ENCODE data around the gene CCNQ.

CCNQ gene

DNA sequence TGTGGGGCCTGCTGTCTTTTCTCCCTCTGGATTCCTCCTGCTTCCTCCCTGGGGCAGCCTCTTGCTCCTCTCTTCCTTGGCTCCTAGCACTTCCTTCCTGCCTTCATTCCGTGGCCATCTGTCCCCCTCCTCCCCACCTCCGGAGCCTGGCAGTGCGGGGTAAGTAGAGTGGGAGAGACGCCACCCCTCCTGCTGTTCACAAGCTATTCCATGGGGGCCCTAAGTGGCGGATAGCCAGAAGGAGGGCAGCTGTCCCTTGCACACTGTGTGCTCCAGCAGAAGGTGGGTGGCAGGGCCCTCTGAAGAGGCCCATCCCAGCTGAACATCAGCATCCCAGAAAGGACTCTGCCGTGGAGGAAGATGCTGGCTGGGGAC, 27.4 kb downstream of the CCNQ start:
- no peak for DNase-seq

DNA sequence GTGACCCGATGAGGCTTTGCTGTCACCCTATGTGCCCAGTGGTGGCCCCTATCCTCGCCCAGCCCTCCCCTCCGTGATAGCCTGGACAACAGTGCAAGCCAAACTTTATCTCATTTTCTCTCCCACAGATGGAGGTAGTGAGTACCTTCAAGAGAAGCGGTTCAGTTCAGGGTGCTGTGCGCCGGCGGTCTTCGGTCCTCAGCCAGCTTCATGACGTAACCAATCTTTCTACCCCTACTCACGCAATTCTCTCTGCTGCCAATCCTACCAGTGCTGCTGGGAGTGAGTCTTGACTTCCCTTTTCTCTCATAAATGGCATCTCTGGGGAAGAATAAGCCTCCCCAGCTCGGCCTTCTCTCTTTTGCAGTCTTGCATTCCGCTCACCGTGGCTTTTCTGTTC, 29.5 kb downstream of the CCNQ start:
- DNase-seq: no peak

DNA sequence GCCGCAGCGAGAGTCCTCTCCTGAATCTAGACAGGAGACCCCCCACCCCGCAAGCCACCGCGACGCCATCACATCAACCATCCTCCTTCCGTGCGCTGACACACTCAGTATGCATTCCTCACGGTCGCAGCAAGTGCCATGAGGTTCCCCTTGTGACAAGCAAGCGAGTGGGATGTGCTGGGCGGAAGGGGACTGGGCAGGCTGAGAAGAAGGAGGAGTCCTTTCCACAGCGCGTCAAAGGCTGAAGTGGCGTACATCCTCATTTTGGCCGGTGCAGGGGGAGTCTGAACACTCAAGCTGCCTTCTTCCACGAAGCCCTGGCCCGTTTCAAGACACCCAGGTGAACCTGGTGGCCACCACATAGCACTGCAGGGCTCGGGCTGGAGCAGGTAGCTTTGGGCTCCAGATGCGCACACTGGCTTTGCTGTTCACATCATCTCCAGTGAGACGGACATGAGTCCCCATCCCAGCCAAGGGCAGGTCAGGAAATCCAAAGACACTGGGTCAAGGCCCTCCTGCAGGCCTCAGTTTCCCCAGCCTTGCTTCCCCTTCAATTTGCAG, 30.4 kb downstream of the CCNQ start:
- no peak for DNase-seq

DNA sequence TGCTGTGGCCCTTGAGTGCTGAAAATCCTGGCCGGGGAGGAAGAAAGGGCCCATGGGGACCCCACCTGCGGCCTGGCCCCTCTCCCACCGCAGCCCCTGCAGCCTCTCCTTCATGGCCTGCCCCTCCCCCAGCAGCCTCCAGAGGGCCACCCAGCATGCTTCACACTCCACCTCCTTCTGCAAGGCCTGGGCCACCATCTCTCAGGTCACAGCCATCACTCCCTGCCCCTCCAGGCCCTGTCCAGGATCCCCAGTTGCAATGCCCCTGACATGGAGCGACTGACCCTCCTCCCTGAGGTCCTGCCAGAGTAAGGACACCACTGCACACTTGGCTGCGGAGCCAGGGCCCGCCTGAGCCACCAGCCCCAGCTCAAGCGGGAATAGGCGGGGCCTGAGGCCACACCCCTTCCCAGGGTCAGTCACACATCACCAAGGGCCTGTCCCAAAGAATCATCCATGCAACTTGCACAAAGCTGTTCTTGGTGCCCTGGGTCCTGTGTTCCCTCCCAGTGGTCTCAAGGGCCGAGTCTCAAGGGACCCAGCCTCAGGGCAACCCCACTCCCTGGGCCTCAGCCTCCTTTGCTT, 32.9 kb downstream of the CCNQ start:
- DNase-seq: no peak

DNA sequence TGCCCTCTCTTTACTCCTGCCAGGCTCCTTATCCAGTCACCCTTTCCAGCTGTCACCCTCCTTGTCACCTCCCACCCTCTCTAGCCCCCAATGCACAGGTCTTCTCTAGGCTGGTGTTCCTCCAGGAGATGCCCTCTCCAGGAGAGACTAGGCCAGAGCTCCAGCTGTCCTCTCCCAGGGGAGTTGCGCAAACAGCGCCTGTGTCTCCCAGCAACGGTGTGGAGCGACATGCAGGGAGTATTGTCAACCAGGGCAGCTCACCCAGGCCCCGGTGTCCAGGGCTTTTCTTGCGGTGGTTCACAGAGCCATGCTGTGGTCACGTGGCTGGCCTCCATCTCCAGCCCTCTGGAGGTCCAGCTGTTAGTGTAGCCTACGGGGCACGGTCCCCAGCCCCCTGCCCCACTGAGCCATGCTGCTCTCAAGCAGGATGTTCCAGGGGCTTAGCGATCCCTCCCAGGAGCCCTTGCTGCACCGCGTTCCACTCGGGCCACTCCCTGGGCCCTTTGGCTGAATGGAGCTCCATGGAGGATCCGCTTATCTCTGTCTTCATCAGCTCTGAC, 34.8 kb downstream of the CCNQ start:
- no peak for DNase-seq

DNA sequence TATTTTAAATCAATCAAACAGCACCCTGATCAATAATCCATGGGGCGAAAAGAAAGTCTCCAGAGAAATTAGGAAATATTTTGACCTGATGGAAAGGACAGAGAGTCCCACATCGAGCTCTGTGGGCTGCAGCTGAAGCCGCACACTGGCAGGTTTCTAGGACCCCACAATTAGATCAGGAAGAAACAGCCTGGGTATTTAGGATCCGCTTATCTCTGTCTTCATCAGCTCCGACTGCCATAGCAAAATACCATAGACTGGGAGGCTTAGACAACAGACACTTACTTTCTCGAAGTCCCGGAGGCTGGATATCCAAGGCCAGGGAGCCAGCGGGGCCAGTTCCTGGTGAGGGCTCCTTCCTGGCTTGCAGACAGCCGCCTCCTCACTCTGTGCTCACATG, 36.4 kb downstream of the CCNQ start:
- no peak for DNase-seq

DNA sequence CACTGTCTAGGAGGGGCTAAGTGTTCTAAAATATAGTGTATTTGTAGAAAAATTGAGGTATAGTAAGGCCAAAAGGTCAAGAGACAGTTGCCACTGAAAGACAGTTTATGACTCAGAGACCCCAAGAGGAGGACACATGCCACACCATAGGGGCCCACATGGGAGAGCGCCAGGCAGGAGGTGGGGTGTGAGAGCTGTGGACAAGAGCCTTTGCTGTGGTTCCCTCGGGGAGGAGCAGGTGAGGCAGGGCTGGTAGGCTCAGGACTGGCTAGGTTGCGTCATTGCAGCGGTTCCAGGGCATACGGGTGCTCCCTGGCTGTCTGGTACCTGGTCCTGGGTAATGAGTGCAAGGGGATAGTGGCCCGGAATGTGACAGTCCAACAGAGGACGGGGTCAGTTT, 37.6 kb downstream of the CCNQ start:
- DNase-seq: no peak

DNA sequence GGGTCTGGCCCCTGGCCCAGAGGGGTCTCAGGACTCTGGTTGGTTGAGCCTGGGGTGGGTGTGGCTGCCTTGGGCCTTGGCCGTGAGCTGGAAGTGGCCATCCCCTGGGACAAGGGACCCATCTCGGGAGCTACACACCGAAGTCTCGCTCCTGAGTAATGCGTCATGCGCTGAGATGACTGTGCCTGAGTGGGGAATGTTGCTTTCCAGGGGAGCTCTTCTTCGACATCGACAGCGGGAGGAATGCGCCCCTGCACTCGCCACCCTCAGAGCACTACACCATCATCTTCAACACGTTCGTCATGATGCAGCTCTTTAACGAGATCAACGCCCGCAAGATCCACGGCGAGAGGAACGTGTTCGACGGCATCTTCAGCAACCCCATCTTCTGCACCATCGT, 38.5 kb downstream of the CCNQ start:
- DNase-seq: no peak

DNA sequence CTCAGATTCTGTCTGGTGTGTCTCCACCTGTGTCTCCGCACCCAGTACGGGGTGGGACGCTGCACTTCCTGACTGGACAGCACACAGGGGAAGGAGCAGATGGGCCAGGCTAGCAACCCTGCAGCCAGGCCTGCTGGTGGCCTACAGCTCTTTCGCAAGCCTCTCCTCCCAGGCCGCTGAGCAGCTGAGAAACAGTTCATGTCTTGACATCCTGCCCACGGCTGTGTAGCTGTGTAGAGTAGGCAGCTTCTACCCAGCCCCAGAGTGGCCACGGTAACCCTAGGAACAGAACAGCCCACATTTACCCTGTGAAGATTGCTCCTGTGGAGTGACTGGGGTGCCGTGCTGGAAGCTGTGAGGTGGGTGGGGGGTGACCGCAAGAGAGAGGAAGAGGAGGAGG, 38.9 kb downstream of the CCNQ start:
- DNase-seq: no peak

DNA sequence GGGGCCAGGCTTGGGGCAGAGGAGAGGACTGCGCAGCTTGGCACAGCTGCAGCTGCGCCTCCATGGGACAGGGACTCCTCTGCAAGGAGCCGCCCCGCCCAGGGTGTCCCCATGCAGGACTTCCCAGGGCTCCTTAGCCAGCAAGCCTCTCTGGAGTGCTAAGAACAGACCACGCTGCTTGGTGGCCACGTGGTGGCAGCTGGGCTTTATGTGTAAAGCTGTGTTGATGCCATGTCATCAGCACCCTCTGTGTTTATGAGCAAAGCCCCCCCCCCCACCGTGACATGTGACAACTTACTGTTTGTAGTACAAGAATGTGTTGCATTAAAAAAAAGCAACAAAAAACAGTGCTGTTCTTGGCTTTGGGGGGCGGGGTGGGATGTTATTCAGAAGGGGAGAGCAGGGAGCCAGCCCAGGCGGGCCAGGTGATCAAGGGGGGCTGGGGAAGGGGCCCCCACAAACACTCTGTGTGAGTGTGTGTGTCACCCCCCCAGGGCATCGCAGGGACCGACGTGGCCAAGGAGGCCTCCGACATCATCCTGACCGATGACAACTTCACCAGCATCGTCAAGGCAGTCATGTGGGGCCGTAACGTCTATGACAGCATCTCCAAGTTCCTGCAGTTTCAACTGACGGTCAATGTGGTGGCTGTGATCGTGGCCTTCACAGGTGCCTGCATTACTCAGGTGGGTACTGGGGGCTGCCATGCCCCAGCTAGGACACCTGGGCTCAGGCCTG, 41.2 kb downstream of the CCNQ start:
- DNase-seq: no peak

DNA sequence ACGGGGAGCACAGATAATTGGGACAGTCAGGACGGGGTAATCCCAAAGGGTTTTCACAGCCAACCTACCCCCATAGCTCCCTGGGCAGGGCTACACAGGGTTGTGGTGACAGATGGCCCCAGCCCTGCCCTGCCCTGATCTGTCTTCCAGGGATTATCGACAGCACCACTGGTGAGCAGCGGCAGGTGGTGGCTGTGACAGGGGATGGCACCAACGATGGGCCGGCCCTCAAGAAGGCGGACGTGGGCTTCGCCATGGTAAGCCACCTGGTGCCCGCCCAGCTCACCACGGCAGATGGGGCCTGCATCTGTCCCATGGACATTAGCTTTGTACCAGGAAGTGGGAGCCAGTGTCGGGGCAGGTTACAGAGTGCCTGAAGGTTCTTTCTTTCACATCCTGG, 42.2 kb downstream of the CCNQ start:
- DNase-seq: no peak

DNA sequence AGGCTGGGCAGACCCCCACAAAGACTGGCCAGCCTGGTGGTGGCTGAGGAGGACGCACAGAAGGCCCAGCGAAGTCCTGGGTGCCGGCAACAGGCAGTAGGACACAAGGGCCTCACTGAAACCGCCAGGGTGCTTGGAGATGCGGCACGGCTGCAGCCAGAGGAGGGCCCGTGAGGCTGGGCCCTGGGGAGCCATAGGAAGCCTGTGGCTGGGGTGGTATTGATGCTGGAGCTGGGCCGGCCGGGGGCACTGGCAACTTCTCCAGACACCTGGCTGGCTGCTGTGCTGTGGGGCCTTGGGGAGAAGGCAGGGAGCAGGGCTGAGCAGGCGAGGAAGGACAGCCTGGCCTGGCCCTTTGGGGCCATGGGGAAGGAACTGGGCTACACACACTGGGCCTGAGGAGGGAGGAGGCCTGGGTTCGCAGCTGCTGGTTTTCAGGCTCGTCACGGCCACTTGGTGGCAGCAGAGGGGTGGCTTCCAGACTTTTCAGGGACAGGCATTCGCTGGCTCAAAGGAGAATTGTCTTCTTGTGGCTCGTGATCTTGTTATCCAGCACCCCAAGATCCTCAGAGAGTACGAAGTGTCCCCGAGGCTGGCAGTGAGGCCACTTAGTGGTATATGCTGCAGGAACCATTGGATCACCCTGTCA, 44.3 kb downstream of the CCNQ start:
- DNase-seq: peak; percentile 52

DNA sequence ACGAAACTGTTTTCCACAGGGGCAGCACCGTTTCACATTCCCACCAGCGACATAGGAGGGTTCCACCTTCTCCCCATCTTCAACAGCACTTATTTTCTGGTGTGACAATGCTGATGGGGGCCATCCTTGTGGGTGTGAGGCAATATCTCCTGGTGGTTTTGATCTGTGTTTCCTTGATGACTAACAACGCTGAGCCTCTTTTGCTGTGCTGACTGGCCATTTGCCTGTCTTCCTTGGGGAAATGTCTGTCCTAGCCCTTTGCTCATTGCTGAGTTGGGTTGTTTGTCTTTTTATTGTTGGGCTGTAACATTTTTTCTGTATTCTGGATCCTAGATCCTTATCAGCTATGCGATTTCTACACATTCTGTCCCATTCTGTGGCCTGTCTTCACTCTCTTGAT, 47.8 kb downstream of the CCNQ start:
- DNase-seq: no peak

DNA sequence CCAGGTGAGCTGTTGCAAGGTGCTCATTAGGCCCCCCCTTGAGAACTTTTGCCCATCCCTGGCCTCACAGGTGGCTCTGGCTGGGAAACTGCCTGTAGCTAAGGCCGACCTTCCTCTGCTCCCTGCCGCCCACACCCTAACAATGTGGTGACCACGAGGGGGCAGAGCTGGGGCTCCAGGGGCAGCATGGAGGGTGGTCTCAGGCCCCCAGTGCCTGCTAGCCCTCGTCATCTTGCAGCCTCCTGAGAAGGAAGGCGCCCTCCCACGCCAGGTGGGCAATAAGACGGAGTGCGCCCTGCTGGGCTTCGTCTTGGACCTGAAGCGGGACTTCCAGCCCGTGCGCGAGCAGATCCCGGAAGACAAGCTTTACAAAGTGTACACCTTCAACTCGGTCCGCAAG, 49.1 kb downstream of the CCNQ start:
- no peak for DNase-seq

DNA sequence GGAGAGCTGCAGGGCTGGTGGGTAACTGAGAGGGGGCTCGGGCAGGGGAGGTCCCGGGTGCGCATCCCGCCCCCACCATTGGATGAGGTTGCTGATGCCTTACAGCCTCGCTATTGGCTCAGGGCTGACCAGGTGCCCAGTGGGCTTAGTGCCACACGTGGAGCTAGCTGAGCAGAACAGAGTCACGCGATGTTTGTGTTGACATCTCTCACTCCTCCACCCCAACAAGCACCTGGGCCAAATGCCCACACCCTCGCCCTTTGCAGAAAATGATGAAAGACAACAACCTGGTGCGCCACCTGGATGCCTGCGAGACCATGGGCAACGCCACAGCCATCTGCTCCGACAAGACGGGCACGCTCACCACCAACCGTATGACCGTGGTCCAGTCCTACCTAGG, 49.7 kb downstream of the CCNQ start:
- DNase-seq: no peak

DNA sequence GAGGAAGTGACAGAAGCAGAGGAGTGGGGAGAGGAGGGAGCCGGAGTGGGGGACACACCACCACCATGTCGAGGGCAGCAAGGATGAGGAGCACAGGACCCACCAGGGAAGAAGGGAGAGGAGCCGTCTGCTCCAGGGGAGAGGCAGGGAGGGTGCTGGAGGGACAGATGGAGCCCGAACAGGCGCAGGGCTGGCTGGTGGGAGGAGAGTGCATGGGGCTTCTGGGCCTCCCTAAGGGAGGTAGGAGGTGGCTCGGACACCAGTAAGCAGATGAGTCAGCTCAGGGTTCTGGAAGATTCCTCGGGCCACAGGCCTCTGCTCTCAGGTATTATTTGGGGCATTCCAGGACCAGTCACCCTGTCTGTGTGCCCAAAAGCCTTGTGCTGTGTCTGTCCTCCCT, 51.7 kb downstream of the CCNQ start:
- DNase-seq: no peak

DNA sequence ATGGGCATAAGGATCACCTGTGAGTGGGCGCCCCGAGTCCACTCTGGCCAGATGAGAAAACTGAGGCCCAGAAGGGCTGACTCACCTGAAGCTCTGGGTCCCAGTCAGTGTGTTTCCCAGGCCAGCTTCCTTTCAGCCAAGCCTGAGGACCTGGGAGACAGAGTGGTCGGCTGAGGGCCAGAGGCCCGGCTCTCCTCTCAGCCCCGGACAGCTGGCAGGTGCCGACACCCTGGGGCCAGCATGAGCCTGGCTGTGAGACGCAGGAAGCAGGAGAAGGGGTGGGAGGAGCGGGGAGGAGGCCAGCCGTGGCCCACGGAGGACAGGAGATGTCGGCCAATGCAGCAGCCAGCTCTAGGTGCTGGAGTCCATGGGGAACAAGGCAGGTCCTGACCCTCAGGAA, 52.6 kb downstream of the CCNQ start:
- DNase-seq: no peak

DNA sequence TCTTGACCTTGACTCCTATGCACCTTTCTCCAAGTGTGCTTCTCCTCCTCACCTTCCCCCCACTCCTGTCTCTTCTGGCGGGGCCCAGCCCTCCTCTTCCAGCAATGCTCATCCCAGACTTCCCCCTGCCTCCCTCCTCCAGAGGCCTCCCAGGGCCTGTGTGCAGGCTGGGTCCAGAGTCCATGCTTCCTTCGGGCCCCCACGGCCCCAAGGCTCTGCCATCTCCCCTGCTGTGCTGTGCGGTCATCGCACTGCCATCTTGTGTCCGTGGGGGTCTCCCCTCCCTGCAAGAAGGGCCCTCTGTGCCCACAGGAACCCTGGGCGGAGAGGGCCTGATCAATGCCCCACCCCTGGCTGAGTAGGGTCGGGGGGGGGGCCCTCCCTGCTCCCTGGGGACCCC, 54.2 kb downstream of the CCNQ start:
- no peak for DNase-seq

DNA sequence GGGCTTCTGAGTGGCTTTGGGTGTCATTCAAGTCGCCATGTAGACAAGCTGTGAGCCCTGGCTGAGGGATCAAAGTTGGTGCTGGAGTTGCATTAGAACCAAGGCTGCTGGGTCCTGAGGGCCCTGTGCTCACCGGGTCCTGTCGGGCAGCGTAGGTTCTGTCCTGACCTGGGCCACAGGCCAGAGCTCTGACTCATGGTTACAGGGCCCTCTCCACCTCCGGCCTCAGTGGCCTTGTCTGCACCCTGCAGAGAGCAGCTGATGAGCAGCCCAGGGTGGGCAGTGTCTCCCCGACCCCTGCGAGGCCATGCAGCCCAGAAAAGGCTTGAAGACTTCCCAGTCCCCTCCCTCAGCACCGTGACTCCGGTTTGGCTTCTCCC, 59.0 kb downstream of the CCNQ start:
- DNase-seq: no peak

DNA sequence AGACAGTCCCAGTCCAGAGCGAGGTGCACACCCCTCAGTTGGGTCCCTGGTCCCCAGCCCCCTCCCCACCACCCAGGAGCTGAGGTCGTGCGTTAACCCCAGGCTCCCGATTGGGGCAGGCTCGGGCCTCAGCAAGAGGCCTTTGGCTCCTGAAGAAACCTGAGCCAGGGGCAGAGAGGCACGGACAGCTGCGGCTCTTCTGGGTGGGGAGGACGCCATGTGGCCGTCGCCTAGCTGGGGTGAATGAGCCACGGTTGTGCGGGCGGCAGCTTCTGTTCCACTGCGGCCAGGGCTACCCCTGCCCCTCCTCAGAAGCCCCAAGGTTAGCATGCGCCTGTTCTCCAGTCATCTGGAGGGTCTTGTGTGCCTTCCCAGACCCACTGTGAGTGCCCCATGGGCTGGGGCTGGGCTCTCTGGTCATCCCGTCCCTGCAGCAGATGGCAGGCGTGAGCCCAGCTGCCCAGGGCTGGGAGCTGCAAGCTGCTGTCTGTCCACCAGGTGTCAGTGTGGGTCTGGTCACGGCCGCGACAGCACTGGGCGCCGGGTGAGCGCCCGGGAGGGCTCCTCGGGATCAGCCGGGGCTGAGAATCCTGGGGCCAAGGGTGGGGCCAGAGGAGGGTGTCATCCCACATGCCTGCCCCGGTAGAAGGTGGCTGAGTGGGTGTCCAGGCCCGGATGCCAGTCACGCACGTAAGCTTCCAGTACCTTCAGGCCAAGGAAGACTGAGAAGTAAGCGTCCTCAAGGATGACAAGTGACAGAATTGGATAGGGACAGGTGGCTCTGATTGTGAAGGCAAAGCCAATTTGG, 59.6 kb downstream of the CCNQ start:
- DNase-seq: peak; percentile 47

DNA sequence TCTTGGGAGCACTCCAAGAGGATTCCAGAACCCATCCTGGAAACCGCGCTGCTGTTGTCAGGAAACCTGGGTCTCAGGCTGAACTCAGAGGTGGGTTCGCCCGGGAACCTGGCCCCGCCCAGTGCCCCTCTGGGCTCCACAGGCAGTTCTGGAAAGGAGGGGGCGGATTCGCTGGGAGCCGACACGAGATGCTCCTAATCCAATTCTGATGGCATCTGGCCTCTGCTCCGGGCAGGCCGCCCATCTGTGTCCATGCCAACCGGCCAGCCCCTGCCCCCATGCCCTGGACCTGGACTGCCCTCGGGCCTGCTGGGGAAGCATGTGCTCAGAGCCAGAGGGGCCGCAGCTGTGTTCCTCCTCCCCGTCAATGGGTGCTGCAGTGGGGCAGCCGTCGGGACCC, 60.5 kb downstream of the CCNQ start:
- no peak for DNase-seq

Measured in stimulated activated CD4-positive, alpha-beta T cell treated with anti-CD3 and anti-CD28 coated beads, Interleukin-1b, Interleukin-23, amount 100 ng/mL, for 48 hours (primary cell).